ENCODE results near the gene TMEM37.

DNA sequence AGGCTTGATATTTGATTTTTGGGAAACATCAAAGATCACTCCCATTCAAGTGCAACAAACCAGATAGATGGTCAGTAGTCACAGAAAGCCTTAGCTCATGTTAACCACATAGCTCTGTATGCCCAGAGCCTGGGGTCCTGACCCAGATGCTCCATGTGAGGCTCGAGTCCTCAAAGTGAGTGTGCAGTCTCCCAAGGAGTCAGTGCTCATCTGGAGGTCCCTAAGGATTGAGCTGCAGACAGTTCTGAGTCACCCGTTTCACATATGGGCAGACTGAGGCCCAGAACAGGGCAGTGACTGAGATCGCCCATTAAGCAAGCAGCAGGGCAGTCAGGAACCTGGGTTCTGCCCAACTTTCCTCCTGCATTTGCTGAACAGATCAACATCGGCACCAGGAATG, 9.2 kb downstream of the TMEM37 start:
- TF ChIP-seq, protein P1, sequence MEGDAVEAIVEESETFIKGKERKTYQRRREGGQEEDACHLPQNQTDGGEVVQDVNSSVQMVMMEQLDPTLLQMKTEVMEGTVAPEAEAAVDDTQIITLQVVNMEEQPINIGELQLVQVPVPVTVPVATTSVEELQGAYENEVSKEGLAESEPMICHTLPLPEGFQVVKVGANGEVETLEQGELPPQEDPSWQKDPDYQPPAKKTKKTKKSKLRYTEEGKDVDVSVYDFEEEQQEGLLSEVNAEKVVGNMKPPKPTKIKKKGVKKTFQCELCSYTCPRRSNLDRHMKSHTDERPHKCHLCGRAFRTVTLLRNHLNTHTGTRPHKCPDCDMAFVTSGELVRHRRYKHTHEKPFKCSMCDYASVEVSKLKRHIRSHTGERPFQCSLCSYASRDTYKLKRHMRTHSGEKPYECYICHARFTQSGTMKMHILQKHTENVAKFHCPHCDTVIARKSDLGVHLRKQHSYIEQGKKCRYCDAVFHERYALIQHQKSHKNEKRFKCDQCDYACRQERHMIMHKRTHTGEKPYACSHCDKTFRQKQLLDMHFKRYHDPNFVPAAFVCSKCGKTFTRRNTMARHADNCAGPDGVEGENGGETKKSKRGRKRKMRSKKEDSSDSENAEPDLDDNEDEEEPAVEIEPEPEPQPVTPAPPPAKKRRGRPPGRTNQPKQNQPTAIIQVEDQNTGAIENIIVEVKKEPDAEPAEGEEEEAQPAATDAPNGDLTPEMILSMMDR (IDR thresholded peaks at IDR 0.05; ENCODE audit: poor library complexity) = no peak
- TF ChIP-seq EZH2phosphoT487 (IDR thresholded peaks at IDR 0.05; ENCODE audit: low read depth, severe bottlenecking, unreplicated experiment) (no peak), EZH2 (IDR thresholded peaks at IDR 0.05; ENCODE audit: borderline replicate concordance) (no peak)
